ENCODE results near the gene RUBCN.

Gene RUBCN

GRCh38 chr3:197736491-197737318, at the start of gene RUBCN:
Gene RUBCN (minus strand): TSS chr3:197736904. CDS start chr3:197736719, 185 bp downstream.
- peak within 1 kb of the TSS; percentile 94 for H3K4me3 ChIP-seq (ENCODE audit: low read depth, low read length)
- TF ChIP-seq, protein P1, sequence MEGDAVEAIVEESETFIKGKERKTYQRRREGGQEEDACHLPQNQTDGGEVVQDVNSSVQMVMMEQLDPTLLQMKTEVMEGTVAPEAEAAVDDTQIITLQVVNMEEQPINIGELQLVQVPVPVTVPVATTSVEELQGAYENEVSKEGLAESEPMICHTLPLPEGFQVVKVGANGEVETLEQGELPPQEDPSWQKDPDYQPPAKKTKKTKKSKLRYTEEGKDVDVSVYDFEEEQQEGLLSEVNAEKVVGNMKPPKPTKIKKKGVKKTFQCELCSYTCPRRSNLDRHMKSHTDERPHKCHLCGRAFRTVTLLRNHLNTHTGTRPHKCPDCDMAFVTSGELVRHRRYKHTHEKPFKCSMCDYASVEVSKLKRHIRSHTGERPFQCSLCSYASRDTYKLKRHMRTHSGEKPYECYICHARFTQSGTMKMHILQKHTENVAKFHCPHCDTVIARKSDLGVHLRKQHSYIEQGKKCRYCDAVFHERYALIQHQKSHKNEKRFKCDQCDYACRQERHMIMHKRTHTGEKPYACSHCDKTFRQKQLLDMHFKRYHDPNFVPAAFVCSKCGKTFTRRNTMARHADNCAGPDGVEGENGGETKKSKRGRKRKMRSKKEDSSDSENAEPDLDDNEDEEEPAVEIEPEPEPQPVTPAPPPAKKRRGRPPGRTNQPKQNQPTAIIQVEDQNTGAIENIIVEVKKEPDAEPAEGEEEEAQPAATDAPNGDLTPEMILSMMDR (IDR thresholded peaks at IDR 0.05; ENCODE audit: borderline replicate concordance, insufficient read depth, low read depth, low read length): no peak

GRCh38 chr3:197784019-197784585, 47.4 kb upstream of the RUBCN start:
- no peak overlapping the region for H3K4me3 ChIP-seq (ENCODE audit: low read depth, low read length)
- TF ChIP-seq, protein P1 (IDR thresholded peaks at IDR 0.05; ENCODE audit: borderline replicate concordance, insufficient read depth, low read depth, low read length): no peak

- H3K4me3 ChIP-seq (ENCODE audit: low read depth, low read length): no peak overlapping the region
- TF ChIP-seq, protein P1 (IDR thresholded peaks at IDR 0.05; ENCODE audit: borderline replicate concordance, insufficient read depth, low read depth, low read length): no peak
Measured at GRCh38 chr3:197782230-197782629, 45.5 kb upstream of the RUBCN start.

DNA sequence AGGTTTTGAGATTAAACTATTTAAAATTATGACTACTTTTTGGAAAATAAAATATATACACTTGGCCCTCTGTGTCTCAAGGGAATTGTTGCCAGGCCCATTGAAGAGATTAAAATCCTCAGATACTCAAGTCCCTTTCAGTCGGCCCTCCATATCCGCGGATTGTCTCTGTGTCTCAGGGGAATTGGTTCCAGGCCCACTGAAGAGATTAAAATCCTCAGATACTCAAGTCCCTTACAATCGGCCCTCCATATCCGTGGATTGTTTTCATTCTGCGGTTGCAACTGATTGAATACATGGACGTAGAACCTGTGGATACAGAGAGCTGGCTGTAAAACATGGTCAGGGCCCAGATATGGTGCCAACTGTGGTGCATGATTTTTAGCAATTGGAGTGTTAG, 38.6 kb upstream of the RUBCN start:
- TF ChIP-seq, protein P1 (IDR thresholded peaks at IDR 0.05; ENCODE audit: borderline replicate concordance, insufficient read depth, low read depth, low read length): no peak
- no peak overlapping the region for H3K4me3 ChIP-seq (ENCODE audit: low read depth, low read length)

GRCh38 chr3:197761784-197762183, 25.1 kb upstream of the RUBCN start:
- no peak overlapping the region for H3K4me3 ChIP-seq (ENCODE audit: low read depth, low read length)
- TF ChIP-seq, protein P1 (IDR thresholded peaks at IDR 0.05; ENCODE audit: borderline replicate concordance, insufficient read depth, low read depth, low read length): no peak

- no peak overlapping the region for H3K4me3 ChIP-seq (ENCODE audit: low read depth, low read length)
- TF ChIP-seq, protein P1 (IDR thresholded peaks at IDR 0.05; ENCODE audit: borderline replicate concordance, insufficient read depth, low read depth, low read length): no peak
Measured at GRCh38 chr3:197758512-197758911, 21.8 kb upstream of the RUBCN start.

- H3K4me3 ChIP-seq (ENCODE audit: low read depth, low read length): no peak overlapping the region
- TF ChIP-seq, protein P1 (IDR thresholded peaks at IDR 0.05; ENCODE audit: borderline replicate concordance, insufficient read depth, low read depth, low read length): no peak
Measured at GRCh38 chr3:197756704-197757103, 20.0 kb upstream of the RUBCN start.
